ENCODE data around the gene CCDC78.

GRCh38 chr16:766820-767640, 40.8 kb upstream of the CCDC78 start:
- TF ChIP-seq RAD21 (conservative IDR thresholded peaks at IDR 0.05) (no peak), SMC3 (conservative IDR thresholded peaks at IDR 0.05; ENCODE audit: poor library complexity) (no peak), CTCF (IDR thresholded peaks at IDR 0.05; ENCODE audit: poor library complexity, severe bottlenecking) (no peak), EZH2 (IDR thresholded peaks at IDR 0.05; ENCODE audit: borderline replicate concordance, insufficient read depth, low read length, poor library complexity, severe bottlenecking) (no peak), MXI1 (conservative IDR thresholded peaks at IDR 0.05; ENCODE audit: poor library complexity, severe bottlenecking) (no peak), POLR2AphosphoS5 (IDR thresholded peaks at IDR 0.05) (no peak), TAF1 (IDR thresholded peaks at IDR 0.05; ENCODE audit: low read depth) (no peak), REST (IDR thresholded peaks at IDR 0.05; ENCODE audit: borderline replicate concordance) (no peak)

Data from neural cell (in vitro differentiated cells).